Neural progenitor cell (in vitro differentiated cells): ENCODE measurements around the gene ACTL7B. TPM values are rescaled to one million over a fixed set of nuclear protein-coding genes. Genes with fewer than 3 reads are reported as not detected.

Source experiments
- DNase-seq: peaks from one replicate; pipeline ENCODE4 v3.0.0-alpha.2; 2016; ENCODE audit warnings: low spot score
- H2AFZ ChIP-seq: fragments of 200-600 bp; sonication (generic); replicated peaks from 2 replicates; pipeline ENCODE4 v1.6.1; 2016; ENCODE audit warnings: antibody characterized with exemption
- H3F3A ChIP-seq: fragments of 200-600 bp; sonication (generic); 2 replicates; pipeline ENCODE4 v1.6.1; 2016; ENCODE audit warnings: antibody characterized with exemption, low read depth
- H3K27ac ChIP-seq: fragments of 200-600 bp; sonication (generic); 2 replicates; pipeline ENCODE4 v1.5.1; 2016; ENCODE audit warnings: mild to moderate bottlenecking
- H3K27me3 ChIP-seq: fragments of 200-600 bp; sonication (generic); 2 replicates; pipeline ENCODE4 v1.6.1; 2016; ENCODE audit warnings: mild to moderate bottlenecking, moderate library complexity
- H3K36me3 ChIP-seq: fragments of 200-600 bp; sonication (generic); 2 replicates; pipeline ENCODE4 v1.5.1; 2016
- H3K4me1 ChIP-seq: fragments of 200-600 bp; sonication (generic); 2 replicates; pipeline ENCODE4 v1.6.1; 2016; ENCODE audit warnings: mixed run types
- H3K4me2 ChIP-seq: fragments of 200-600 bp; sonication (generic); 2 replicates; pipeline ENCODE4 v1.6.1; 2016
- H3K4me3 ChIP-seq: fragments of 200-600 bp; sonication (generic); 2 replicates; pipeline ENCODE4 v1.5.1; 2016
- H3K79me2 ChIP-seq: fragments of 200-600 bp; sonication (generic); 2 replicates; pipeline ENCODE4 v1.6.1; 2016; ENCODE audit warnings: low read depth
- H3K9ac ChIP-seq: fragments of 200-600 bp; sonication (generic); 2 replicates; pipeline ENCODE4 v1.6.1; 2016
- H3K9me3 ChIP-seq: fragments of 200-600 bp; sonication (generic); 2 replicates; pipeline ENCODE4 v1.5.1; 2016; ENCODE audit warnings: low read depth
- H4K20me1 ChIP-seq: fragments of 200-600 bp; sonication (generic); 2 replicates; pipeline ENCODE4 v1.6.1; 2016; ENCODE audit warnings: low read depth
- H3K27ac Mint-ChIP-seq: 3 replicates; pipeline ENCODE4 v1.8.0; 2021; ENCODE audit warnings: mixed read lengths
- H3K27me3 Mint-ChIP-seq: 2 replicates; pipeline ENCODE4 v1.8.0; 2022; ENCODE audit warnings: low read depth, mild to moderate bottlenecking, inconsistent platforms, moderate library complexity, mixed read lengths; ENCODE audit not compliant: insufficient read depth
- H3K36me3 Mint-ChIP-seq: 3 replicates; pipeline ENCODE4 v1.8.0; 2021; ENCODE audit warnings: mixed read lengths
- H3K4me1 Mint-ChIP-seq: 3 replicates; pipeline ENCODE4 v1.8.0; 2021; ENCODE audit warnings: mixed read lengths
- H3K4me3 Mint-ChIP-seq: 3 replicates; pipeline ENCODE4 v1.8.0; 2021; ENCODE audit warnings: mild to moderate bottlenecking, moderate library complexity, mixed read lengths
- H3K9me3 Mint-ChIP-seq: 3 replicates; pipeline ENCODE4 v1.8.0; 2020; ENCODE audit warnings: mixed read lengths
- EZH2 ChIP-seq: fragments of 200-600 bp; sonication (generic); IDR thresholded peaks from 2 replicates; pipeline ENCODE4 v1.6.1; 2017; ENCODE audit warnings: antibody characterized with exemption, mild to moderate bottlenecking, moderate library complexity
- EZH2phosphoT487 ChIP-seq: fragments of 200-600 bp; sonication (generic); IDR thresholded peaks from 2 replicates; pipeline ENCODE4 v1.6.1; 2017; ENCODE audit warnings: antibody characterized with exemption
- total RNA-seq: library from RNA; depleted of rRNA; stranded (reverse); fragments of >200 nt; gene quantifications from 2 replicates; pipeline ENCODE4 v1.2.3, GENCODE V29; 2015; ENCODE audit warnings: low replicate concordance
- TF ChIP-seq, protein P1 (sequence below): fragments of 200-600 bp; sonication (generic); IDR thresholded peaks from 2 replicates; pipeline ENCODE4 v1.5.1; 2017; ENCODE audit warnings: antibody characterized with exemption, mild to moderate bottlenecking

The ACTL7B gene
- total RNA-seq, 1 donor from 2014 or later = not detected

DNA sequence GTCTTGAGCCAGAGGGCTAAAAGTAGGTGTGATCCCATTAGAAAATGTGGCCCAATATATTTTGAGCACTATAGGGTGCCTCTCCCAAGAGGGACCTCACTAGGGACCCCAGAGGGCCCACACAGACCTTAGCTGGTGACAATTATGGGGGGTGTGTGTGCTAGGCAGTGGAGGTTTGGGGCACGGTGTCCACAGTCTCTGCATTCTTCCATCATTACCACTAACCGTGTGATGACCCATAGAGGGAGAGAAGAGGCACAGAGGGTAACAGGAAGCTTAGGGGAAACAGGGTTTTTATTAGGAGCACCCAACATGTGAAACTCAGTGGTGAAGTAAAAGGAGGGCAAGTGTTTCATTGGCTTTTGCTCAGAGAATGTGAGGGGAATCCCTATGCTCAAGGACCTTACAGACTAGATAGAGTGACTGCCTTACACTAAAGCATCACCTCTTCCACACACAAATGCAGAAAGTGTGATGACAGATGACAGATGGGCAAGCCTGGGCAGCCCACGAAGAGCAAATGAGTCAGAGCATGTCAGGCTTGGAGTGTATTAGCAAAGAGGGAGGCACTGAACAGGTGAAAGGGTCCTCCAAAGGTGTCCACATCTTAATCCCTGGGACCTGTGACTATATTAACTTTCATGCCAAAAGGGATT lies 3.8 kb upstream of the ACTL7B start:
- DNase-seq = no peak
- Mint-ChIP-seq H3K4me1 (peaks cover 3% of the 10 kb centered on the region), H3K4me3 (no peak overlapping the region), H3K36me3 (no peaks in the 10 kb centered on the region), H3K27me3 (peaks cover 7% of the 10 kb centered on the region), H3K27ac (no peak overlapping the region), H3K9me3 (no peaks in the 10 kb centered on the region)
- no peaks in the 10 kb centered on the region for H3K27me3 ChIP-seq
- no peaks in the 10 kb centered on the region for H3K79me2 ChIP-seq
- no peak overlapping the region for H3K4me3 ChIP-seq
- H3K4me1 ChIP-seq = no peaks in the 10 kb centered on the region
- H3K4me2 ChIP-seq = no peak overlapping the region
- TF ChIP-seq EZH2phosphoT487 (no peak), EZH2 (no peak)
- TF ChIP-seq, protein P1, sequence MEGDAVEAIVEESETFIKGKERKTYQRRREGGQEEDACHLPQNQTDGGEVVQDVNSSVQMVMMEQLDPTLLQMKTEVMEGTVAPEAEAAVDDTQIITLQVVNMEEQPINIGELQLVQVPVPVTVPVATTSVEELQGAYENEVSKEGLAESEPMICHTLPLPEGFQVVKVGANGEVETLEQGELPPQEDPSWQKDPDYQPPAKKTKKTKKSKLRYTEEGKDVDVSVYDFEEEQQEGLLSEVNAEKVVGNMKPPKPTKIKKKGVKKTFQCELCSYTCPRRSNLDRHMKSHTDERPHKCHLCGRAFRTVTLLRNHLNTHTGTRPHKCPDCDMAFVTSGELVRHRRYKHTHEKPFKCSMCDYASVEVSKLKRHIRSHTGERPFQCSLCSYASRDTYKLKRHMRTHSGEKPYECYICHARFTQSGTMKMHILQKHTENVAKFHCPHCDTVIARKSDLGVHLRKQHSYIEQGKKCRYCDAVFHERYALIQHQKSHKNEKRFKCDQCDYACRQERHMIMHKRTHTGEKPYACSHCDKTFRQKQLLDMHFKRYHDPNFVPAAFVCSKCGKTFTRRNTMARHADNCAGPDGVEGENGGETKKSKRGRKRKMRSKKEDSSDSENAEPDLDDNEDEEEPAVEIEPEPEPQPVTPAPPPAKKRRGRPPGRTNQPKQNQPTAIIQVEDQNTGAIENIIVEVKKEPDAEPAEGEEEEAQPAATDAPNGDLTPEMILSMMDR = no peak
- no peaks in the 10 kb centered on the region for H3F3A ChIP-seq
- H3K27ac ChIP-seq = no peak overlapping the region
- H2AFZ ChIP-seq = no peak overlapping the region
- no peaks in the 10 kb centered on the region for H3K36me3 ChIP-seq
- no peaks in the 10 kb centered on the region for H4K20me1 ChIP-seq
- H3K9me3 ChIP-seq = no peaks in the 10 kb centered on the region
- H3K9ac ChIP-seq = no peak overlapping the region

- Mint-ChIP-seq H3K27me3 (peaks cover 7% of the 10 kb centered on the region), H3K36me3 (no peaks in the 10 kb centered on the region)
- no peak overlapping the region for H3K9ac ChIP-seq
Measured at GRCh38 chr9:108857572-108857971, 1.8 kb upstream of the ACTL7B start.

DNA sequence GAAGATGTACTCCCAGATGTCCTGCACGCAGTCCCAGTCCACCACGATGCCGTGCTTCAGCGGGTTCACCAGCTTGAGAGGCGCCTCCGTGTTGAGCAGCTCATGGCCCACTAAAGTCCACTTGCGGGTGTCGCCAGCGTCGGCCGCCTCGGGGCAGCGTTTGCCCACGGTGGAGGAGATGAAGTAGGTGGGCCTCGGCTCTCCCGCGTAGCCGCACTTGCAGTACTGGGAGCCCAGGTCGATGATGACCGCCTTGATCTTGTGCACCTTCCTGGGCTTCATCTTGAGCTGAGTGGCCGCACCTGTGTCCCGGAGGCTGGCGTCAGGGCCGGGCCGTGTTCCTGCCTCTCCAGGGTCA lies 278 bp downstream of the ACTL7B start:
- Histone ChIP-seq H3K9ac (no peak overlapping the region), H3K4me1 (no peaks in the 10 kb centered on the region), H3K4me2 (no peak overlapping the region), H4K20me1 (no peaks in the 10 kb centered on the region), H3K4me3 (no peak overlapping the region), H3K27ac (no peak overlapping the region), H3K27me3 (no peaks in the 10 kb centered on the region), H3K9me3 (no peaks in the 10 kb centered on the region), H3K79me2 (no peaks in the 10 kb centered on the region), H3K36me3 (no peaks in the 10 kb centered on the region), H3F3A (no peaks in the 10 kb centered on the region), H2AFZ (no peak overlapping the region)
- Mint-ChIP-seq H3K27ac (no peak overlapping the region), H3K4me3 (no peak overlapping the region), H3K27me3 (peaks cover 7% of the 10 kb centered on the region), H3K4me1 (peaks cover 8% of the 10 kb centered on the region), H3K36me3 (no peaks in the 10 kb centered on the region), H3K9me3 (peaks cover 2% of the 10 kb centered on the region)
- DNase-seq = no peak
- TF ChIP-seq EZH2phosphoT487 = no peak
- TF ChIP-seq EZH2 = no peak
- TF ChIP-seq, protein P1 = no peak

More at GRCh38 chr9:108857572-108857971, 1.8 kb upstream of the ACTL7B start:
- no peak overlapping the region for H3K4me3 ChIP-seq
- no peaks in the 10 kb centered on the region for H3K9me3 ChIP-seq
- H3F3A ChIP-seq = no peaks in the 10 kb centered on the region
- H3K27me3 ChIP-seq = no peaks in the 10 kb centered on the region
- no peak overlapping the region for H3K27ac Mint-ChIP-seq
- no peaks in the 10 kb centered on the region for H3K36me3 ChIP-seq
- no peak overlapping the region for H3K4me3 Mint-ChIP-seq
- H3K4me2 ChIP-seq = no peak overlapping the region
- no peaks in the 10 kb centered on the region for H3K4me1 ChIP-seq
- TF ChIP-seq, protein P1 = no peak
- TF ChIP-seq EZH2phosphoT487 (no peak), EZH2 (no peak)
- DNase-seq = no peak
- H3K4me1 Mint-ChIP-seq = peaks cover 3% of the 10 kb centered on the region
- H2AFZ ChIP-seq = no peak overlapping the region
- H3K27ac ChIP-seq = no peak overlapping the region
- no peaks in the 10 kb centered on the region for H3K9me3 Mint-ChIP-seq
- H4K20me1 ChIP-seq = no peaks in the 10 kb centered on the region
- no peaks in the 10 kb centered on the region for H3K79me2 ChIP-seq
